NOMO-1 (cell line): ENCODE measurements around the gene CNIH1.
"Not testable (repeated sequence)": the region's sequence is repeated elsewhere in the genome, so short reads cannot be mapped to it uniquely, and the experiment has no call there.

Source experiments
- DNase-seq, 2 experiments: peaks; one replicate each; lab custom pipeline; 2025; ENCODE audit not compliant: unreplicated experiment in 2 of 2; lab: John Stamatoyannopoulos, UW

CNIH1 gene

GRCh38 chr14:54435500-54435981, 5.6 kb downstream of the CNIH1 start:
- DNase-seq: no peak

- DNase-seq: no peak
Measured at GRCh38 chr14:54428527-54428926, 12.6 kb downstream of the CNIH1 start.

GRCh38 chr14:54427871-54428270, 13.3 kb downstream of the CNIH1 start:
- DNase-seq: no peak

GRCh38 chr14:54425537-54426274, 15.5 kb downstream of the CNIH1 start:
- no peak for DNase-seq

- no peak for DNase-seq
Measured at GRCh38 chr14:54425068-54425467, 16.1 kb downstream of the CNIH1 start.

GRCh38 chr14:54424479-54424901, 16.7 kb downstream of the CNIH1 start:
- DNase-seq: no peak

GRCh38 chr14:54423991-54424390, 17.2 kb downstream of the CNIH1 start:
- no peak for DNase-seq

- DNase-seq: no peak
Measured at GRCh38 chr14:54420478-54421142, 20.6 kb downstream of the CNIH1 start.

- DNase-seq: no peak
Measured at GRCh38 chr14:54411371-54411770, 29.8 kb downstream of the CNIH1 start.

GRCh38 chr14:54410215-54410614, 31.0 kb downstream of the CNIH1 start:
- no peak for DNase-seq

GRCh38 chr14:54403401-54404005, 37.7 kb downstream of the CNIH1 start:
- DNase-seq: not testable (repeated sequence)

GRCh38 chr14:54399560-54399959, 41.6 kb downstream of the CNIH1 start:
- no peak for DNase-seq

GRCh38 chr14:54396493-54397335, 44.5 kb downstream of the CNIH1 start, which contains the start of gene CDKN3:
Gene CDKN3 (plus strand): TSS chr14:54397007. CDS start chr14:54397069, 62 bp downstream.
- peak; percentile 99 for DNase-seq

- no peak for DNase-seq
Measured at GRCh38 chr14:54396183-54396492, 45.0 kb downstream of the CNIH1 start.

- DNase-seq: no peak
Measured at GRCh38 chr14:54395716-54396115, 45.5 kb downstream of the CNIH1 start.

GRCh38 chr14:54395284-54395683, 45.9 kb downstream of the CNIH1 start:
- DNase-seq: no peak

GRCh38 chr14:54394596-54394995, 46.6 kb downstream of the CNIH1 start:
- DNase-seq: no peak

GRCh38 chr14:54392986-54393884, 47.9 kb downstream of the CNIH1 start:
- DNase-seq: not testable (repeated sequence)

- DNase-seq: no peak
Measured at GRCh38 chr14:54392131-54392859, 48.9 kb downstream of the CNIH1 start.
